ENCODE results near the gene ZMYND15.

ZMYND15 gene

GRCh38 chr17:4764595-4764994, 25.0 kb downstream of the ZMYND15 start:
- TF ChIP-seq ARNTL (CRISPR knock-in tag; IDR thresholded peaks at IDR 0.05; ENCODE audit: borderline replicate concordance, low read depth) (no peak), GLIS3 (CRISPR knock-in tag; IDR thresholded peaks at IDR 0.05) (no peak)
- no peak for ATAC-seq

GRCh38 chr17:4766201-4766600, 26.6 kb downstream of the ZMYND15 start:
- no peak for ATAC-seq
- TF ChIP-seq TCF4 (CRISPR knock-in tag; IDR thresholded peaks at IDR 0.05; ENCODE audit: borderline replicate concordance) (no peak), GLIS3 (CRISPR knock-in tag; IDR thresholded peaks at IDR 0.05) (no peak), CREB5 (CRISPR knock-in tag; IDR thresholded peaks at IDR 0.05; ENCODE audit: low read depth) (no peak), ARNTL (CRISPR knock-in tag; IDR thresholded peaks at IDR 0.05; ENCODE audit: borderline replicate concordance, low read depth) (no peak), ZFP3 (CRISPR knock-in tag; IDR thresholded peaks at IDR 0.05) (no peak), ZNF8 (CRISPR knock-in tag; IDR thresholded peaks at IDR 0.05) (no peak), PATZ1 (CRISPR knock-in tag; IDR thresholded peaks at IDR 0.05; ENCODE audit: borderline replicate concordance) (no peak), CSRNP3 (CRISPR knock-in tag; IDR thresholded peaks at IDR 0.05) (no peak), OSR1 (CRISPR knock-in tag; IDR thresholded peaks at IDR 0.05) (no peak), RARB (CRISPR knock-in tag; IDR thresholded peaks at IDR 0.05) (no peak), ZNF70 (CRISPR knock-in tag; IDR thresholded peaks at IDR 0.05) (no peak), ISL1 (CRISPR knock-in tag; IDR thresholded peaks at IDR 0.05) (no peak), ESRRG (CRISPR knock-in tag; IDR thresholded peaks at IDR 0.05) (no peak), CSDC2 (CRISPR knock-in tag; IDR thresholded peaks at IDR 0.05) (no peak), TSHZ2 (CRISPR knock-in tag; IDR thresholded peaks at IDR 0.05) (no peak), BACH2 (CRISPR knock-in tag; IDR thresholded peaks at IDR 0.05; ENCODE audit: borderline replicate concordance) (no peak)

- no peak for TF ChIP-seq TOX (CRISPR knock-in tag; IDR thresholded peaks at IDR 0.05; ENCODE audit: borderline replicate concordance)
- no peak for TF ChIP-seq CSDC2 (CRISPR knock-in tag; IDR thresholded peaks at IDR 0.05)
- TF ChIP-seq ISL1 (CRISPR knock-in tag; IDR thresholded peaks at IDR 0.05): no peak
- no peak for TF ChIP-seq CREB5 (CRISPR knock-in tag; IDR thresholded peaks at IDR 0.05; ENCODE audit: low read depth)
- no peak for TF ChIP-seq PATZ1 (CRISPR knock-in tag; IDR thresholded peaks at IDR 0.05; ENCODE audit: borderline replicate concordance)
- TF ChIP-seq GLIS3 (CRISPR knock-in tag; IDR thresholded peaks at IDR 0.05): no peak
- TF ChIP-seq TSHZ2 (CRISPR knock-in tag; IDR thresholded peaks at IDR 0.05): no peak
- no peak for ATAC-seq
Measured at GRCh38 chr17:4766723-4767122, 27.1 kb downstream of the ZMYND15 start.

Data from SK-N-SH treated with all-trans-retinoic acid at 6 μM for 48 hours (cell line).